GM18502 (cell line): ENCODE measurements around the gene RBM12.

ENCODE experiments used
- ATAC-seq: cut with Tn5 transposase; IDR thresholded peaks from one replicate; pipeline ENCODE4 v1.9.1; 2021; ENCODE audit warnings: mild to moderate bottlenecking; ENCODE audit not compliant: unreplicated experiment, poor library complexity

Gene RBM12

GRCh38 chr20:35601990-35602389, 62.7 kb downstream of the RBM12 start:
- no peak for ATAC-seq

GRCh38 chr20:35600993-35601973, 63.4 kb downstream of the RBM12 start:
- ATAC-seq: no peak

- ATAC-seq: no peak
Observed at GRCh38 chr20:35600176-35600992, 64.3 kb downstream of the RBM12 start.

DNA sequence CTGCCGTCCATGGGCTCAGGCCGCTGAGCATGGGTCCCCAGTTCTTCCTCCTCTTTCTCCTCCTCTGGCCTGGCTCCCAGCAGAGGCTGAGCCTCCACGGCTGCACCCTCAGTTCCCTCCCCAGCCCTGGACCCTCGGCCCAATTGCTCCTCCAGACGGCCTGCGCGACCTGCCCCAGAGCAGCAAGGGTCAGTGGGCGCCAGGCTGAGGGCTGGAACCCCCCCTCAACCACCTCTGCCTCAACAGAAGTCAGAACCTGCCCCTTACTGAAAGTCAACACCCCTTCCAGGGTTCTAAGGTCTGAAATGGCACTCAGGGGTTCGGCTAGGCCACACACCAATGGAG, 65.0 kb downstream of the RBM12 start:
- ATAC-seq: no peak
